ENCODE data around the gene GSK3B.

The GSK3B gene

DNA sequence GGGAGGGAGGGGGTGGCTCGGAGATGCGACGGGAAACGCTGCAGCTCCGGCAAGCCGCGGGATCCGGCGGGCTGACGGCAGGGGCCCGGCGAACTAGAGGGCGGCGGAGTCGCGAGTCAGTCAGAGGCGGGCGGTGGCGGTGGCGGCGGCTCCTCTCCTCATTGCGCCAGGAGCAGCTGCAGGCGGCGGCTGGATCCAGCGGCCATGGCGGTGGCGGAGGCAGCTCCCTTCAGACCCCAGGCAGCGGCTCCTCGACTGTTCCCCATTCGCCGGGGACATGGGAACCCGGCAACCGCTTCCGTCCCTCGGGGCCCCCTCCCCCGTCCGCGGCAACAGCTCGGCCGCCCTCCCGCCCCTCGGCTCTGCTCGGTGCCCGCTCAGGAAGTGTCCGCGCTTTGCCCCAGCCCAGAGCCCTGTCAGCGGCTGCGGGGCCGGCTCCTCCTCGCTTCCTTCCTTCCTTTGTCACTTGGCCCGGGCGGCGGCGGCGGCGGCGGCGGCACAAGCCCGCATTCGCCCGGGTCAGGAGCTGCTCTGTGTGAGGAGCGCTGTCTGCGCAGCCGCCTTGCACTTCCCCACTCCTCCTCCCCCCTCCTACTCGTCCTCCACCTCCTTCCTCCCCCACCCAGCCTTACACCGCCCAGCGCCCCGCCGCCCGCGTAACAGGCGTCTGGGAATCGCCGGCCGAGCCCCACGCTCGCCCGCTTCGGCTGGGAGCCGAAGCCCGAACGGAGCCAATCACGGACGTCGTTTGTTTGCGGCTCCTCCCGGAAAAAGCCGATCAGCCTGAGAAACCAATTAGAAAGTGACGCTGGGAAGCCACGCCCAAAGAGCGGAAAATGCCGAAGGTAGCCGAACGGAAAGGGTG lies at the start of gene GSK3B:
Gene GSK3B, minus strand, starts transcription at position 537 of the 865 bp plus-strand sequence. CDS start 1,013 bp downstream, outside the sequence.
- no peak for DNase-seq

- DNase-seq = no peak
Measured at GRCh38 chr3:120143676-120144075, 49.4 kb upstream of the GSK3B start.

GRCh38 chr3:120142236-120142635 lies 48.0 kb upstream of the GSK3B start:
- no peak for DNase-seq

DNA sequence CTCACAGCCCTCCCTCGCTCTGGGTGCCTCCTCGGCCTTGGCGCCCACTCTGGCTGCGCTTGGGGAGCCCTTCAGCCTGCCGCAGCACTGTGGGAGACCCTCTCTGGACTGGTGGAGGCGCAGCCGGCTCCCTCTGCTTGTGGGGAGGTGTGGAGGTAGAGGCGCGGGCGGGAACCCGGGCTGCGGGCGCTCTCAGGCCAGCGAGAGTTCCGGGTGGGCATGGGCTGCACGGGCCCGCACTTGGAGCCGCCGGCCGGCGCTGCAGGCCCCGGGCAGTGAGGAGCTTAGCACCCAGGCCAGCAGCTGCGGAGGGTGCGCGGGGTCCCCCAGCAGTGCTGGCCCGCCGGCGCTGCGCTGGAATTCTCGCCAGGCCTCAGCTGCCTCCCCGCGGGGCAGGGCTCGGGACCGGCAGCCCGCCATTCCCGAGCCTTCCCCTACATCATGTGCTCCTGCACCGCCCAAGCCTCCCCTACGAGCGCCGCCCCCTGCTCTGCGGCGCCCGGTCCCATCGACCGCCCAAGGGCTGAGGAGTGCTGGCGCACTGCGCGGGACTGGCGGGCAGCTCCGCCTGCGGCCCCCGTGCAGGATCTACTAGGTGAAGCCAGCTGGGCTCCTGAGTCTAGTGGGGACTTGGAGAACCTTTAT lies 46.0 kb upstream of the GSK3B start:
- DNase-seq = no peak

GRCh38 chr3:120139140-120139539 lies 44.9 kb upstream of the GSK3B start:
- DNase-seq = no peak

DNA sequence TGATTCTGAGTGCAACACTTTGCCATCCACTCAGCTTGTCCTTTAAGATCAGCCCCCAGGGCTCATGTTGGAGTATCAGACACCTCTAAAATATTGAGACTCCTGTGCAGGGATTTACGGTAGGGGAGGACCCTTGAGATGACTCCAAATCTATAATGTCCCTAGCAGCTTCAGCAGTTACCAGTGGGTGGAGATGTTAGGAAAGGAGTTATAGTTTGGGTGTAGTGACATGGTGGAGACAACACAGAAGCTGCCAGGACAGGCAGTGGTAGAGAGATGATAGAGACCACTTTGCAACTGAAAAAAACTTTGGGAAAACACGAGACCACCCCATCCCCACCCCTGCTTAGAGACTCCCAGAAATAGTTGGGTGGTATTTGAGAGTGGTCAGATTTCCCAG lies 43.3 kb upstream of the GSK3B start:
- no peak for DNase-seq

DNA sequence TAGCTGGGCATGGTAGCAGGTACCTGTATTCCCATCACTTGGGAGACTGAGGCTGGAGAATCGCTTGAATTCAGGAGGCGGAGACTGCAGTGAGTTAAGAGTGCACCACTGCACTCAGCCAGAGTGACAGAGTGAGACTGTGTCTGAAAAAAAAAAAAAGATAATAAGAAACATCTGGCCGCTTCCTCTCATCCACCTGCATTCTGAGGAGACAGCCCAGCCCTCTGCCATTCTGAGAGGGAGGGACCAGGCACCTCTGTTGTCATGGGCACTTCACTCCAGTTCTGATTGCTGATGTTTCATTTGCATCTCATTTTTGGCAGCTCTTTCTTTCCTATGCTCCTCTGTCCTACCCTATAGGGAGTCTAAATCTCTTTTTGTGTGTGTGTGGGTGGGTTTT lies 36.4 kb upstream of the GSK3B start:
- DNase-seq = no peak

DNA sequence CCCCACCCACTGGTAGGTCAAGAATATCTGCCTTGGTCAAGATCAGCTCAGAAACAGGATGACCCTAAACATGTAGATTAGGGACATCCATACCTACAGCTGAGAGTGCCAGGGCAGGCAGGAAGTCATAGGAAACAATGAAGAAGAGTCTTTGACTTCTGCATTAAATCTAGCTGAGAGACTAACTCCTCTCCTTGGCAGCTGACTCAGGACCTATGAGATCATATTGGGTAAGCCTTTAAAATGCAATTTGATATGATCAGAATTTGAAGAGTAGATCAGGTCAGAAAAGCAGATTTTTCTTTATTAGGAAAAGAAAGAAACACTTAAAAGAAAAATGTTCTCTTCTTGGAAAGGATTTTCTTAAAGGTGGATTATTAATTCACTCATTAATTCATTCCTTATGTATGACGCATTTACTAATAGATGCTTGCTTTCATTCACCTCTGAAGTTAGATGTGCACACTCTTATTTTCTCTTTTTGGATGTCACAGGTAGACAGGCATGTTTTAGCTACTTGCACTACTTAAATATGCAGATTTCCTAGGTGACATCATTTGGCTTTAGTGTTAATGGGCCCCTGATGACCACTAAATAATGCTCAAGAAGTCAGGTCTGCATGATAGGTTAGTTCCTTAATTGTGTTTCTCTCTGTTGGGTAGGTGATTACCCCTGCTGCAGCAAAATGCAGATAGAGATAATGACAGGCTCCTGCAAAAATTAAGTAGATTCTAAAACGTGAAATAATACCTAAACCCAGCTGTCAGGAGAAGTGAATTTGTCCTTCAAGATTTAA lies 35.7 kb upstream of the GSK3B start:
- no peak for DNase-seq

DNA sequence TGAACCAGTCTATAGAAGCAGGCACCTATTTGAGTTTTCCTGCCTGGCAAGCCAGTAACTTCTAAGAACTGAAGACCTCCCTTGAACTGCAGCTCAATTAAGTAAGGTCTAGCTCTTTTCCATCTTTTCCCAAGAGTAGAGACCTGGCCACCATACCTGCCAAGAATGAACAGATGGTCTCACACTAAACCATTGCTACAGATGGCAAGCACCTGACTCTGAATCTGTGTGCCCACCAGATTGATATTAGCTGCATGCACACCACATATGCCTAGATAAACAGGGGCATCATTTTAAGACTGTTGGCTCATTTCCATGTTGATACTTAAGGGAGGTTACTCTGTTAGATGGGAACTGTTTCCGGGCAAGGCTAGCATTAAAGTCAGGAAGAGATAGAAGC lies 34.8 kb upstream of the GSK3B start:
- no peak for DNase-seq

- DNase-seq = no peak
Measured at GRCh38 chr3:120125992-120126391, 31.7 kb upstream of the GSK3B start.

DNA sequence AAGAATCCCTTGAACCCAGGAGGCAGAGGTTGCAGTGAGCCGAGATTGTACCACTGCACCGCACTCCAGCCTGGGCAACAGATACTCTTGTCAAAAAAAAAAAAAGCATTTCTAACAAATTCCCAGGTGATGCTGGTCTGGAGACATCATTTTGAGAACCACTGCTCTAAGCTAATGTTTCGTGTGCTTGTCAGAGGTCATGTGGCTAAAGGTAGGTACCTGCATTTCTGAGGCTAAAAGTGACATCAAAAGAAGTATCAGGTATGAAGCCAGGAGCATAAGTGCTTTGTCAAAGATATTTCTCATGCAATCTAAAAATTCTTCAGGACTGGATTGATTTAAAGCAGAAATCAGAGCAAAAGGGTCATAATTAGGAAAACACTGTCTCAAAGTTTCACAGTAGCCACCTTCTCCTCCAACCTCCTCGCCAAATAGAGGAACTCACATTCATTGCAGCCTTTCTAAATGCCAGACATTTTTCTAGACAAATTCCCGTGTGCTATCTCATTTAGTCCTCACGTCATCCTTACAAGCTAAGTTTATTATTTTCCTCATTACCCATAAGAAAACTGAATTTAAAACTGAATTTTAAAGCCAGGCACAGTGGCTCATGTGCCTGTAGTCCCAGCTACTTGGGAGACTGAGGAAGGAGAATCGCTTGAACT lies 25.7 kb upstream of the GSK3B start:
- no peak for DNase-seq

GRCh38 chr3:120114981-120115380 lies 20.7 kb upstream of the GSK3B start:
- DNase-seq = no peak

GRCh38 chr3:120114376-120114775 lies 20.1 kb upstream of the GSK3B start:
- DNase-seq = no peak

DNA sequence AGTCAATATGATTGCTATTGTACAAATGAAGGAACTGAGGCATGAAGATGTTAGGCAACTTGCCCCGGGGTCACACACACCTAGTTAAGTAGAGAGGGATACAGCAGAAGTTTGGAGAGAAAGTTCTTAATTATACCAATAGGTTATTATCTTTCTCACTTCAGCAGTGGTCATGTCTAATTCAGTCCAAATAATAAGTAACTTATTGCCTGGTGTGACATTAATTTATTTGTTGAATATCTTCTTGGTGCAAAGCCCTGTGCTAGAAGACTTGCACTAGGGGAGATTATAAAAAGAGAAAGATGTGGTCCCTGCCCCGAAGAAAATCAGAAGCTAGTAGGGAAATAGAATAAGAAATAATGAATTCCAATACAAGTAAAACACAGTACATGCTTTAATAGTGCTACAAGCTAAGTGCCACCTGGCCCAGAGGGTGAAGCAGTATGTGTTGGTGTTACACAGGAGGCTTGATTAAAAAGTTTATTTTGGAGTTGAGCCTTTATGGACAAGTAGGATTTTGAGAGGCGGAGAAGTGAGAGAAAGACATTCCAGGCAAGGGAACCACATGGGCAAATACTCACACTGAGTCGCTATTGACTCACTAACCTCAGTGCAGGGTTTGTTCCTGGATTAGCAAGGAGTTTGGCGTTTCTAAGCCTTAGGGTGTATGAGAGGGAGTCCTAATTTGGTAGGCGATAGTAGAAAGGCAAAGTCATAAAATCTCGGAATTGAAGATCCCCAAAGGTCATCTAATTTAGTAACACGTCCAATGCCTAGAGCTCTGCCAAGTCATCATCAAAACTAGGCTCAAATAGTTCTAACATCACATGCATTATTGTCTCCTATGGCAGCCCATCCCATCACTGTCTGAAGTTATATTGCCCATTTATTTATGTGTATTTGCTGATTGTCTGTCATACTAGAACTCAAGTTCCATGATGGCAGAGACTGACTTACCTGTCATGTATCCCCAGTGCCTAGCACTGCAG lies 19.2 kb upstream of the GSK3B start:
- no peak for DNase-seq

GRCh38 chr3:120111898-120112297 lies 17.7 kb upstream of the GSK3B start:
- no peak for DNase-seq

- DNase-seq = no peak
Measured at GRCh38 chr3:120103276-120103675, 9.0 kb upstream of the GSK3B start.

DNA sequence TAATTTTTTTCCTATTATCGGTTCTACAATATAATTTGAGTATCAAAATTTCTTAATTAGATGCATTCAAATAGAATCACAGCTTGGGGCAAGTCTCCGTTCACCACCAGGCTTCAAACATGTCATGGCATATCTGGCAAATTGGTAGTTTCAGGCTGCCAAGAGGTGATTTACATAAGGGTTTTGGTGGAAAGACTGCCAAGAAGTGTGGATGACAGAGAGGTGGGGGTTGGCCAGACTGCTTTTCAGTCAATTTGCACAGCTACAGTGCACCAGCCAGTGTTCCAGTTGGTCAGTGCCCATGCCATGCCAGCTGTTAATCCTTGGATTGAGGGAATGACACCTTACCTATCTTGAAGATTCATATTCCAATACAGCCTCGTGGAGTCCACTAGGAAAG lies 8.4 kb upstream of the GSK3B start:
- DNase-seq = no peak

DNA sequence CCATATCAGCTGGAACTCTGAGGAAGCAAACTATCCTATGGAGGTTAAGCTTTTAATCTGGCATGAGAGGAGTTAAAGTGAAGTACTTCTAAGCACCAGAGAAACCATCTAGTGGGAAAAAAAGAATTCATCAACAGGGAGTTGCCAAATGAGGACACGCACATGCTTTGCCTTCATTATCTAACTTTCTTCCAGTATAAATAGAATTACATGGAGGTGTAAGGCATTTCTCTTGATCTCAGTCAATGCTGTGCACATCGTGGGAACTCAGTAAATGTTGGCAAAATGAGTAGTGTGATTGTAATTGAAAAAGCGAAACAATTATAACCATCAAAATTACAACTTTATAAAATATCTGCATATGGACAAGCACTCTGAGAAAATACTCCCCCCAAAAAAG lies 8.0 kb upstream of the GSK3B start:
- no peak for DNase-seq

- DNase-seq = no peak
Measured at GRCh38 chr3:120101624-120102023, 7.4 kb upstream of the GSK3B start.

GRCh38 chr3:120100711-120101110 lies 6.5 kb upstream of the GSK3B start:
- no peak for DNase-seq

DNA sequence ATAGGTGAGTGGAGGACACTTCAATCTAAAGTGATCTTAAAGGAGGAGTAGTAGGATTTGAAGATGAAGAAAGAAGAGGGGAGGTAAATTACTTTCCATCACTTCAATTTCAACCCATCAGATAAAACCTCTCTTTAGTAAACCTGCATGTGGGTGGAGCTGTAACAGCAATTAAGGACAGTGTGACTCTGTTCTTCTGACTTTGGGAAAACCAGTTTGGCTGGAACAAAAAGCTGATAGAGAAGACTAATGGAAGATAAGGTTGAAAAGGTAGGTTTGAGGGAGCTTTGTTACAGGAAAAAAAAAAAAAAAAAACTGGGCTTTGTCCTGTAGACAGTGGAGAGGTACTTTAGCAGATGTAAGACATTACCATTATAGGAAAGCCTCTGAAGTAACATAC lies 4.5 kb upstream of the GSK3B start:
- DNase-seq = no peak

- no peak for DNase-seq
Measured at GRCh38 chr3:120095979-120096426, 1.8 kb upstream of the GSK3B start.

All from SIG-M5 (cell line).